GM21423 (cell line): Measurements from ENCODE around the gene HNRNPCL1.
"Not testable (repeated sequence)": the region's sequence is repeated elsewhere in the genome, so short reads cannot be mapped to it uniquely, and the experiment has no call there.

ENCODE experiments used
- ATAC-seq: cut with Tn5 transposase; IDR thresholded peaks from one replicate; pipeline ENCODE4 v1.9.1; 2021; ENCODE audit warnings: mild to moderate bottlenecking, moderate library complexity; ENCODE audit not compliant: unreplicated experiment

HNRNPCL1 gene

DNA sequence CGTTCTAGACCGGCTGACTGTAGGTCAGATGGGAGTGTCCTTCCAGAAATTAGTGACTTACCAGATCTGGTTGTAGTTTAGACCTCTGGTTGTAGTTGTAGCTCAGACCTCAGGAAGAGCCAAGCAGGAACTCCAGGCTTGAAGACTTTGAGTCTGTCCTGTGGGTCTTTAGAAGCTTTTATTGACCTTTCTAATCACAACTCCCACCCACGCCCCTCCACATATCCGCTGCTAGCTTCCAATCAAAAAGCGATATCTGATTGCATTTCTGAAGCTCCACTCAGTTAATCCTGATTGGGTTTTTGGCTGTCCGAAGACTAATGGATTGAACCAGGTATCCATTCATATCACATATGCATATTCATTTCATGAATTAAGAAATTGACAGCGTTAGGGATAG lies at the start of gene HNRNPCL1:
Gene HNRNPCL1, minus strand, starts transcription at position 101 of the 400 bp plus-strand sequence. CDS start 431 bp downstream, outside the sequence.
- ATAC-seq = not testable (repeated sequence)

DNA sequence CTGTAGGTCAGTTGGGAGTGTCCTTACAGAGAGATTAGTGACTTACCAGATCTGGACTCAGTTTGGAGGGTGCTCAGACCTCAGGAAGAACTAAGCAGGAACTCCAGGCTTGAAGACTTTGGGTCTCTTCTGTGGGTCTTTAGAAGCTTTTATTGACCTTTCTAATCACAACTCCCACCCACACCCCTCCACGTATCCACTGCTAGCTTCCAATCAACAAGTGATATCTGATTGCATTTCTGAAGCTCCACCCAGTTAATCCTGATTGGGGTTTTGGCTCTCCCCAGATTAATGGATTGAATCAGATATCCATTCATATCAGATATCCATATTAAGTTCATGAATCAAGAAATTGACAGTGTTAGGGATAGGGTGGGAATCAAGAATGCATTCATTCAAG lies 49.6 kb upstream of the HNRNPCL1 start, which contains the start of gene PRAMEF10:
Gene PRAMEF10, minus strand, starts transcription at position 101 of the 400 bp plus-strand sequence. CDS start 2,423 bp downstream, outside the sequence.
- not testable (repeated sequence) for ATAC-seq

DNA sequence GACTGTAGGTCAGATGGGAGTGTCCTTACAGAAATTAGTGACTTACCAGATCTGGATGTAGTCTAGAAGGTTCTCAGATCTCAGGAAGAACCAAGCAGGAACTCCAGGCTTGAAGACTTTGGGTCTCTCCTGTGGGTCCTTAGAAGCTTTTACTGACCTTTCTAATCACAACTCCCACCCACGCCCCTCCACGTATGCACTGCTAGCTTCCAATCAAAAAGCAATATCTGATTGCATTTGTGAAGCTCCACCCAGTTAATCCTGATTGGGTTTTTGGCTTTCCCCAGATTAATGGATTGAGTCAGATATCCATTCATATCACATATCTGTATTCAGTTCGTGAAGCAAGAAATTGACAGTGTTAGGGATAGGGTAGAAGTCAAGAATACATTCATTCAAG lies 37.6 kb upstream of the HNRNPCL1 start, which contains the start of gene PRAMEF4:
Gene PRAMEF4, minus strand, starts transcription at position 101 of the 400 bp plus-strand sequence. CDS start 2,807 bp downstream, outside the sequence.
- ATAC-seq = not testable (repeated sequence)

DNA sequence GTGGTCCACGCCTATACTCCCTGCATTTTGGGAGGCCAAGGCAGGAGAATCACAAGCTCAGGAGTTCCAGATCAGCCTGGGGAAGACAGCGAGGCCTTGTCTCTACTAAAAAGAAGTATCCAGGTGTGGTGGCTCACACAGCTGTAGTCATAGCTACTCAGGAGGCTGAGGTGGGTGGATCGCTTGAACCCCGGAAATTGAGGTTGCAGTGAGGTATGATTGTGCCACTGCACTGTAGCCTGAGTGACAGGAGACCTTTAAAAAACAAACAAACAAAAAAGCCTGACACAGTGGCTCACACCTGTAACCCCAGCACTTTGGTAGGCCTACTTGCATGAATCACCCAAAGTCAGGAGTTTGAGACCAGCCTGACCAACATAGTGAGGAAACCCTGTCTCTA lies 29.9 kb upstream of the HNRNPCL1 start:
- not testable (repeated sequence) for ATAC-seq

DNA sequence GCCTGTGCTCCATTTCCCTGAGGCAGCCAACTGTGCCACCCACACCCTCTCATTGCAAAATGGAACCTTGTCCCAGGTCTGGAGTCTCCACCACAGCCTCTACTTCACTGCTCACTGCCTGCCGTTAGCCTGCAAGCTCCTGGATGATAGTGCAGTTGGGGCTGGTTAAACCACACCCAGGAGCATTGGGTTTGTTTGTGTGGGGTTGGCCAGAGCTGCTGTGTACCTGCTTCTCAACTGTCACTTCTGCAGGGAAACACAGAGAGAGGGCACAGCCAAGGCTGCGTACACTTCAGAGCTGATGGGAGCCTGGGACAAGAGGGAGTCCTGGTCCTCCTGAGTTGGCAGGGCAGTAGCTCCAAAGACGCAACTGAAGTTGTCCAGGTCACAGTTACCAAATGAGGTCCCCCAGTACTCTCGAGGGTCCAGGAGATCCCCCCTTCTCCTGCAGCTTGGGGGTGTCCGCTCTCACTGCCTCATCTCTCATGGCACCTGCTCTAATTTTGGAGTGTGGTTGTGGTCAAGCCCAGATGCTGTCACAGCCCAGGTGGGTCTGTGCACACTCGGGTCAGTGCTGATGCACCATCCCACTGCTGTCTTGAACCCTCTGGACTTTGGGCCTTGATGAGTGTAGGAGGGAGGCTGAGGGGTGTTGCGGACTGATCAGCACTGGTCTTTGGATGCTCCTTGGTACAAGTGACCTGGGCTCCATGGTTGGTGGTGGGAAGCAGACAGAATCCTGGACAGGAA lies 14.8 kb upstream of the HNRNPCL1 start:
- not testable (repeated sequence) for ATAC-seq

DNA sequence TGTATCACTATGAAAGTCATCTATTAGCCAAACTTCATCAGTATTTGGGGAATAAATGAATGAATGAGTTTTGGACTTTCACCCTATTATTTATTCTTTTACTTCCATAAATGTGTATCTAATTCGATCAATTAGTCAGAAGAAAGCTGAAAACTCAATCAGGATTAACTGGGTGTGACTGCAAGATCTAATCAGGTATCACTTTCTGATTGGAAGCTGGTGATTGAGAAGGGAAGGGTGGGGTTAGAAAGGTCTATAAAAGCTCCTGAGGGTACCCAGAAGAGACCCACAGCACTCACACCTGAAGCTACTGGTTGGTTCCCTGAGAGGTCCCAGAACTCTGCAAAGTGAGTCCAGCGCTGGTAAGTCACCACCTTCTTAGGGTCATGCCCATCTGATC lies 8.3 kb upstream of the HNRNPCL1 start, which contains the start of gene PRAMEF2:
Gene PRAMEF2, plus strand, starts transcription at position 301 of the 400 bp plus-strand sequence. CDS start 1,924 bp downstream, outside the sequence.
- not testable (repeated sequence) for ATAC-seq

DNA sequence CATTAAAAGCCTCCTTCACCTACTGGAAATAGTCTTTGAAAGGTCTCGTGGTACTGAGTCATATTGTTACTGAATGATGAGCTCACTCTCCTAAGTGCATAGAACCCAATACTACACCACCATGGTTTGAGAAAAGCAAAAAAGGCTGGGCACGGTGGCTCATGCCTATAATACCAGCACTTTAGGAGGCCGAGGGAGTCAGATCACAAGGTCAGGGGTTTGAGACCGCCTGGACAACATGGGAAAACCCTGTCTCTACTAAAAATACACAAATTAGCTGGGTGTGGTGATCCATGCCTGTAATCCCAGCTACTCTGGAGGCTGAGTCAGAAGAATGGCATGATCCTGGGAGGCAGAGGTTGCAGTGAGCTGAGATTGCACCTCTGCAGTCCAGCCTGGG lies 3.3 kb upstream of the HNRNPCL1 start:
- ATAC-seq = no peak

DNA sequence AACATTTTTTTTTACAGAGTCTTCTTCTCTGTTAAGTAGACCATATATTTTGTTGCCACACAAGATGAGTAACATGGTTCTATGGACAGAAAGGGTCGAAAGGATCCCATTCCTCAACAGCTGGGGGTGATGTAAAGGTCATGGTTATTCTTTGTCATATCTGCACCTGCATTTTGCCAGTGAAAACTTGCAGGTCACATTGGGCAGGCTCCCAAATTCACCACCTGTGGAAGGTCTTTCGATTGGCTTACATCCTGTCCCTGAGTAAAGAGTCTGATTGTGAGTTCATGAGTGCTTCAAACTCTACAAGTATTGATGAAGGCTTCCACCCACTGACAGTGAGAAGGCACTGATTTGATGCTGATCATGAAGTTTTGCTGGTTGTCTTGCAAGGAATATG lies 15.3 kb downstream of the HNRNPCL1 start:
- ATAC-seq = not testable (repeated sequence)

DNA sequence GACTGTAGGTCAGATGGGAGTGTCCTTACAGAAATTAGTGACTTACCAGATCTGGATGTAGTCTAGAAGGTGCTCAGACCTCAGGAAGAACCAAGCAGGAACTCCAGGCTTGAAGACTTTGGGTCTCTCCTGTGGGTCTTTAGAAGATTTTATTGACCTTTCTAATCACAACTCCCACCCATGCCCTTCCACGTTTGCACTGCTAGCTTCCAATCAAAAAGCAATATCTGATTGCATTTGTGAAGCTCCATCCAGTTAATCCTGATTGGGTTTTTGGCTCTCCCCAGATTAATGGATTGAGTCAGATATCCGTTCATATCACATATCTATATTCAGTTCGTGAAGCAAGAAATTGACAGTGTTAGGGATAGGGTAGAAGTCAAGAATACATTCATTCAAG lies 17.2 kb downstream of the HNRNPCL1 start, which contains the start of gene PRAMEF11:
Gene PRAMEF11, minus strand, starts transcription at position 101 of the 400 bp plus-strand sequence. CDS start 2,621 bp downstream, outside the sequence.
- ATAC-seq = not testable (repeated sequence)

DNA sequence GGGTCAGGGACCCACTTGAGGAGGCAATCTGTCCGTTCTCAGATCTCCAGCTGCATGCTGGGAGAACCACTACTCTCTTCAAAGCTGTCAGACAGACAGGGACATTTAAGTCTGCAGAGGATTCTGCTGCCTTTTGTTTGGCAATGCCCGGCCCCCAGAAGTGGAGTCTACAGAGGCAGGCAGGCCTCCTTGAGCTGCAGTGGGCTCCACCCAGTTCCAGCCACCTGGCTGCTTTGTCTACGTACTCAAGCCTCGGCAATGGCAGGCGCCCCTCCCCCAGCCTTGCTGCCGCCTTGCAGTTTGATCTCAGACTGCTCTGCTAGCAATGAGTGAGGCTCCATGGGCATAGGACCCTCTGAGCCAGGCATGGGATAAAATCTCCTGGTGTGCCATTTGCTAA lies 29.5 kb downstream of the HNRNPCL1 start:
- ATAC-seq = not testable (repeated sequence)

DNA sequence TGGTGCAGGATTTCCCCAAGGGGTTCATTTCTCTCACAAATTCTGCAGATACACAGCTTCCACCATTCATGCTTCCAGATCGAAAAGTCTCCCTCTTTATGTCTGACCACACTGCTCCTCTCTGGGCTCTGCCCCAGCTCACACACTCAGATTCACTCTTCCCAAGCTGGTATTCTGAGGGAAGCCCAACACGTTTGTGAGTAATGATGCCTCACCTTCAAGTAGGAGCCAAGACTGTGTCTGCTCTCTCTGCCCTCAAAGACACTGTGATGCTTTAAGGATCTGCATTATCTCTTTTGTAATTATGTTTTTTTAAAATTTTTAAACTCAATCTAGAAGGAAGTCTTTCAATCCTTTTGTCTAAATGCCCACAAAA lies 37.1 kb downstream of the HNRNPCL1 start:
- no peak for ATAC-seq

DNA sequence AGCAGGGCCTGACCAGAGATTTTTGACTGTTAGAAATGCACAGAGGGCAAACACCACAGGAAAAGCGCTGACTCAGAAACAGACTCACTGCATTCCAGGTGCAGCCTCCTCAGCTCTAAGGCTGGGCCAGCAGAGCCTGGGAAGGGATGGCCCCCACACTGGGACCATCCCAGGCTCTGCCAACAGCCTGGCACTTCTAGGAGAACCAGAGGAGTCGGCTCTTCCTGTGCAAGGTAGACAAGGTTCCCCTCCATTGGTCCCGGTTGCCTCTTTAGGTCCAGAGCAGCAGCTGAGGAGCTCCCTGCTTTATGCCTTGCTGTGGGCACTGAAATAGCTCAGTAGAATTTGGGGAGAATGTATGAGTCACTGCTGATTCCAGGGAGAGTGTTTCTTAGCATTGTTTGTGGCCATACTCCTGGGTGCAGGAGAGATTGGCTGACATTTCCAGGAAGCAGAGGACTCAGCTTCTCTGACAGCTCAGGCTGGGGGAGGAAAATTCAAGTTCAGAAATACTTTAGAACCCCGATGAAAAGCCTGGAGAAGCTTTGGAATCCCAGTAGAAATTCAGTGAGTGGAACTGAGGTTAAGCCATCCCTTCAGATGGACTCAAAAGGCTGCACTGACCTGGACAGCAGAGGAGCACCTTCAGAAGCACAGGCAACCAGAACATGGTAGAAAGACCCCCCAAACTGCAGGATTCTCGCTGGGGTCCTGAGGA lies 37.7 kb downstream of the HNRNPCL1 start:
- ATAC-seq = no peak

DNA sequence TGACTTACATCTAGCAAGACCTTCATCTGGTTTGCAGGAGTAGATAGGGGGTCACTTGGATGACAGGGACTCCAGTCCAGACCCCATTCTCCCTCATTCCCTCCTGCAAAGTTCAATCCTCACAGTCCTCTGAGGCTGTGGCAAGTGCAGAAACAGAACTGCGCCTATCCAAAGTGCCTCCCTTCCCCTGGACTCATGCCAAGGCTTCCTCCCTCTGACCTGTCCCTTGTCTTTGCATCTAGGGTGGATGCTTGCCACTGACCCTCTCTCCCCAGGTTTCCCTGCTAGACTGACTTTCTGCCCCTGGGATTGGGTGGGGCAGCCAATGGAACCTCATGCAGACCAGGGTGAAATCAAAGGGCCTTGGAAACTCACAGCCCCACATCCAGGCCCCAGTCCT lies 38.6 kb downstream of the HNRNPCL1 start:
- ATAC-seq = no peak

DNA sequence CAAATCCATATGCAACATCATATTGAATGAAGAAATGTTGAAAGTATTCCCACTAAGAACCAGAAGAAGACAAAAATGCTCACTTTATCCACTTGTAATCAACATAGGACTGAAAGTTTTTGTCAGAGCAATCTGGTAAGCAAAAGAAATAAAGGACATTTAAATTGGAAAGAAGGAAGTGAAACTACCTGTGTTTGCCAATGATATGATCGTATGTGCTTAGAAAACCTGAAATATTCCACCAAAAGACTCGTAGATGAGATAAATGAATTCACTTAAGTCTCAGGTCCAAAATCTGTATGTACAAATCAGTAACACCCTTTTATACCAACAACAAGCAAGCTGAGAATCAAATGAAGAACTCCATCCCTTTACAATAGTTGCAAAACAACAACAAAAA lies 48.8 kb downstream of the HNRNPCL1 start:
- no peak for ATAC-seq

DNA sequence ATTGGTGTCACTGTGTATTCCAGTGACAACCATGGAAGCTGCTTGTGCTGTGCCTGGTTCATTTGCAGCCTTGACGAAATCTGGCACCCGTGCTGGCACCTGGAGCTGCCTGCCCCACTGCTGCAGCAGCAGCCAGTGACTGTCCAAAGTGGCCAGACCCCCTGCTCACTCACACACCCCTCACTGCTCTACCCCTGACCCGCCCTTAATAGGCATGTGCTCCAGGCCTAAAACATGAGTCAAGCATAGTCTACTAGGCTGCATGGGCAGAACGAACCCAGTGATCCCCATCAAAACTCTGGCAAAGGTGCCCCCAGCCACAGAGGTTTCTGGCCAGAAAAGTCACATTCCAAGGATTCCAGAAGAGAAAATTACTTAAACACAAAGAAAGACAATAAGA lies 49.6 kb downstream of the HNRNPCL1 start:
- no peak for ATAC-seq
